ENCODE data around the gene GFRA1.
"Not testable (repeated sequence)": the region's sequence is repeated elsewhere in the genome, so short reads cannot be mapped to it uniquely, and the experiment has no call there.

GFRA1 gene

DNA sequence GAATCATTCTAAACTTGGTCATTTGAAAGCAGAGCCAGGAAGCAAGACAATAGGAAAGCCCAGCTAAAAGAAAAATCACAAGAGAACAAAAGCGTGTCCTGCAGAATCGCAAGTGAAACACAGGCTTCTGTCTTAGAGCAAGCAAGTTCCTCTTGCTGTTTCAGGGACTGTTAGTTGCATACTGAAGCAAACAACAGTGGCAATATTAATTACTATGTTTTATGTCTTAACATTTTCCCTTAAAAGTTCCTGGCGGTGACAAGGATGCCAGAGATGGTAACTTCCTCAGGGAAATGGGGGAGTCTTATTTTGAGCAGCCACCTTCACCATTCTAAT lies 217.1 kb downstream of the GFRA1 start:
- no peak for DNase-seq

GRCh38 chr10:116055252-116055916 lies 217.6 kb downstream of the GFRA1 start:
- no peak for DNase-seq

DNA sequence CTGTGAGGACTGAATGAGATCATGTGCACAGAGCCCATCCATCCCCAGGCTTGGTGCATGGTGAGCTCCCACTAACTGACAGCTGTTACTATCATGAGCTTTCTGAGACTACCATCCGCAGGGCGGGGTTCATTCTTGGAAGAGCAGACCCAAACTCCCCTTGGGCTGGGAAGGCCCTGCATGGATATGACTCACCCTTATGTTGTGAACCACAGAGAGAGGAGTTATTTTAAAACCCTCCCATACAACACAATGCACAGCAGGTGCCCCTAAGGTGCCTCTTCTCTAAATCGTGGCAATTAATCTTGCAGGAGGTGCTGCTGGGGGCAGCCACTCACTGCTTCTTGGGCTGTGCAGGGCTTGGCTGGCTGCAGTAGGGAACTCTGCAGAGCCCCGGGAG lies 219.1 kb downstream of the GFRA1 start:
- no peak for DNase-seq

DNA sequence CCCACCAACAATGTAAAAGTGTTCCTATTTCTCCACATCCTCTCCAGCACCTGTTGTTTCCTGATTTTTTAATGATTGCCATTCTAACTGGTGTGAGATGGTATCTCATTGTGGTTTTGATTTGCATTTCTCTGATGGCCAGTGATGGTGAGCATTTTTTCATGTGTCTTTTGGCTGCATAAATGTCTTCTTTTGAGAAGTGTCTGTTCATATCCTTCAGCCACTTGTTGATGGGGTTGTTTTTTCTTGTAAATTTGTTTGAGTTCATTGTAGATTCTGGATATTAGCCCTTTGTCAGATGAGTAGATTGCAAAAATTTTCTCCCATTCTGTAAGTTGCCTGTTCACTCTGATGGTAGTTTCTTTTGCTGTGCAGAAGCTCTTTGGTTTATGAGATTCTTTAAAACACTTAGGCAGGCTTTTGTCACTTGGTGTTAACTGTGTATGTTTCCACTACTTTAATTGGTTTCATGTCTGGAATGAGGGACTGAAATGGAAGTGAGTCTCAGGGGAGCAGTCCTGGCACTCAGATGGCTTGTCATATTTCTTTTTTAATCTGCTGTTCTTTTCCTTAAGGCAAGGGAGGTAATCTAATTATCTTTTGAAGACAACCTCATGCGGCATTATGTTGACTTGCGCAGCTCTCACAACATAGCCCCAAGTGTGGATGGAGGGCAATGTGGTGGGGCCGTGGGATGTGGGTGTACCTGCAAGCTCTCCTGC lies 219.8 kb downstream of the GFRA1 start:
- not testable (repeated sequence) for DNase-seq

DNA sequence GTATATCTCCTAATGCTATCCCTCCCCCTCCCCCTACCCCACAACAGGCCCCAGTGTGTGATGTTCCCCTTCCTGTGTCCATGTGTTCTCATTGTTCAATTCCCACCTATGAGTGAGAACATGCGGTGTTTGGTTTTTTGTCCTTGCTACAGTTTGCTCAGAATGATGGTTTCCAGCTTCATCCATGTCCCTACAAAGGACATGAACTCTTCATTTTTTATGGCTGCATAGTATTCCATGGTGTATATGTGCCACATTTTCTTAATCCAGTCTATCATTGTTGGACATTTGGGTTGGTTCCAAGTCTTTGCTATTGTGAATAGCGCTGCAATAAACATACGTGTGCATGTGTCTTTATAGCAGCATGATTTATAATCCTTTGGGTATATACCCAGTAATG lies 220.5 kb downstream of the GFRA1 start:
- DNase-seq: not testable (repeated sequence)

GRCh38 chr10:116049974-116050304 lies 223.1 kb downstream of the GFRA1 start:
- DNase-seq: no peak

- DNase-seq: no peak
Observed at GRCh38 chr10:116049158-116049973, 223.6 kb downstream of the GFRA1 start.

DNA sequence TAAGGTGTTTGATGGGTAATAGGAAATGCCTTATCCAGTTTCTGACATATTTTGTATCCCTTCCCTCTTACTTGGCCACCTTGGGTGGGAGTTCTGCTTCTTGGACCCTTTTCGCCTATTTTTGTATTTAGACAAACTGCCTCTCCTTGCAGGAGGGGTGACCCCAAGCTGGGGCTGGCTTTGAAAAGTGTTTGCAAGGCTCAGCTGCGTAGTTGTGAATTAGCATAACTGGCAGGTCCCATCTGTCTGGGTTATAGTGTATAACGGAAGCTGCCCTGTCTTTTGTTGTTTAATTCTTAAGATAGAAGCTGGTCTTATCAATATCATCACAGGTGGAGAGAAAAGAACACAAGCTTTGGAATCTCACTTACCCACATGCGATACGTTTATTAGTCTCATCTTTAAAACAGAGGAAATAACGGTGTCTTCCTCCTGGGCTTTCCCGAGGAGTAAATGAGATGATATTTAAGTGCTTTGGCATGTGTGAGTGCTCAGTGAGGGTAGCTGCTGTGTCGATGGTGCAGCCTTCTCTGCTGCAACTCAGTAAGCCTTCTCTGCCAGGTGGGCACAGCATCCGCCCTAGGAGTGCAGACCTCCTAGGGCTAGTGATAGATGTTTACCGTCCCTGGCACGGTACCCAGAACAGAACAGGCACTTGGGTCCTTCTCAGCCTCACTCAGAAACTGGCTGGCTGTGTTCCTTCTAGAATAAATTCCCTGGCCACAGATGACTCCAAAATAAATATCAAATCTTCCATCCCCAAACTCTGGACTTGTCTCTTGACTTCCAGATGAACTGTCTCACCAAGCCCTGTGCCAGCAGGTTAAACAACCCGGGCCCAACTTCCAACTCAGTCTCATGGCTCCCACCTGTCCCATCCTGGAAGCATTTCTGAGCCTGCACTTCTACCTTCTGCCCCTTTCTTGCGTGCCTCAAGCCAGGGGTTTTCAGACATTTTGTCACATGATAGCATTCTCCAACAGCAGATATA lies 227.3 kb downstream of the GFRA1 start:
- no peak for DNase-seq

DNA sequence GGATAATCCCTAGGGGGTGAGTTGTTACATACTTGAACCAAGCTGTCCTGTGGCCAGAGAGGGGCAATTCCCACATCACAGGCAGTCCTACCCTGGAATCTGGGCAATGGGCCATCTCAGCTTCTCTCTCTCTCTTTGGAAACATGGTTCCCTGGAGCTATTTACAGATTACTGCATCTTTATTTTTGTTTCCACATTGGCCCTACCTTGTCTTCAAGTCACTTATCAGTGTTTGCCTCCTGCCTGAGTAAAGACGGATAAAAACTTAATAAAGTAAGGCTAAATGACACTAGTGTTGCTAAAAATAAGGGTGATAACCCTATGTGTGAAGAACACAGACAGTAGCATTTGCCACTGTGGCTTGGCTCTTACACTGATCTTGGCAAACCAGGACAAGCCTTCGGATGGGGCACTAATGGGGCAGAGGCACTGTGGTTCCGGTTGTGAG lies 228.2 kb downstream of the GFRA1 start:
- DNase-seq: no peak

DNA sequence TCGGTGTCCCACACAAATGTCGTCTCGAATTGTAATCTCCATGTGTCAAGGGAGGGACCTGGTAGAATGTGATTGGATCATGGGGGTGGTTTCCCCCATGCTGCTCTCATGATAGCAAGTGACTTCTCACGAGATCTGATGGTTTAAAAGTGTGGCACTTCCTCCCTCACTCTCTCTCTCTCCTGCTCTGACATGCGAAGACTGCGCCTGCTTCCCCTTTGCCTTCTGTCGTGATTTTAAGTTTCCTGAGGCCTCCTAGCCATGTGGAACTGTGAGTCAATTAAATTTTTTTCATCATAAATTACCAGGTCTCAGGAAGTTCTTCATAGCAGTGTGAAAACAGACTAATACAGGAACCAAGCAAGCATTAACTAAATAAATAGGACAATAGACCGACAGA lies 229.1 kb downstream of the GFRA1 start:
- no peak for DNase-seq

GRCh38 chr10:116043304-116043703 lies 229.7 kb downstream of the GFRA1 start:
- DNase-seq: no peak

DNA sequence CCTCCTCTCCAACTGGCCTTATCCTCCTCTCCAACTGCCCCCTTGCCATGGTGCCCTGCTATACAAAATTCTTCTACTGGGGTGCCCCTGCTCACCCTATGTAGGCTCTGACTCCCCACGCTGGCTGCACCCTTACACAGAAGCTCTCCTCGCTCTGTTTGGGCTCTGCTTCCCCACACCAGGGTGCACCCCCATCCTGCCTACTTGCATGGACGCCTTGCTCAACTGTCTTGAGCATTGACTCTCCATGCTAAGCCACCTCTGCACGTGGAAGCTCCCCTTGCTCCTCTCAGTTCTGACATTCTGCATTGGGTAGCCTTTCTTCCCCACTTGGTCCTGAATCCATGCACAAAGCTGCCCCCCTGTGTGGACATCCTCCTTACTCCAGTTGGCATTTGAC lies 231.1 kb downstream of the GFRA1 start:
- DNase-seq: no peak

DNA sequence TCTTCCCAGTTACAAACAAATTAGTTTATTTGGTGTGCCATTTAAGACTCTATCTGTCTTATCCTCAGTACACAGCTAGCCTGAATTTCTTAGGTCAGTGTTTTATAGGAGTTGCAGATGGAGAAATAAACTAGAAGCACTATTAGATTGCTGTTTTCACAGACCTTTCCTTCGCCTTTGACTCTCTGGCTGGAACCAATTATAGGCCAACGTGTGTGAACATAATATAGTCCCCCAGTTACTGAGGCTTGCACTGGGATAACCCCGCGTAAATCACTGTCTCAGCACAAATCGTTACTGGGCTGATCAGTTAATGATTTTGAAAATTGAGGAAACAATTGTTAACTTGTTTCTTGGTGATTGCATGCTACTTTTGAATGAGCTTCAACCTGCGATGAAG lies 233.4 kb downstream of the GFRA1 start:
- no peak for DNase-seq

- DNase-seq: no peak
Observed at GRCh38 chr10:116038259-116038658, 234.7 kb downstream of the GFRA1 start.

DNA sequence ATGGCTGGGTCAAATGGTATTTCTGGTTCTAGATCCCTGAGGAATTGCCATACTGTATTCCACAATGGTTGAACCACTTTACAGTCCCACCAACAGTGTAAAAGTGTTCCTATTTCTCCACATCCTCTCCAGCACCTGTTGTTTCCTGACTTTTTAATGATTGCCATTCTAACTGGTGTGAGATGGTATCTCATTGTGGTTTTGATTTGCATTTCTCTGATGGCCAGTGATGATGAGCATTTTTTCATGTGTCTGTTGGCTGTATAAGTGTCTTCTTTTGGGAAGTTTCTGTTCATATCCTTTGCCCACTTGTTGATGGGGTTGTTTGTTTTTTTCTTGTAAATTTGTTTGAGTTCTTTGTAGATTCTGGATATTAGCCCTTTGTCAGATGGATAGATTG lies 237.6 kb downstream of the GFRA1 start:
- DNase-seq: not testable (repeated sequence)

GRCh38 chr10:116030576-116030975 lies 242.4 kb downstream of the GFRA1 start:
- DNase-seq: no peak

GRCh38 chr10:116029826-116030225 lies 243.2 kb downstream of the GFRA1 start:
- DNase-seq: no peak

DNA sequence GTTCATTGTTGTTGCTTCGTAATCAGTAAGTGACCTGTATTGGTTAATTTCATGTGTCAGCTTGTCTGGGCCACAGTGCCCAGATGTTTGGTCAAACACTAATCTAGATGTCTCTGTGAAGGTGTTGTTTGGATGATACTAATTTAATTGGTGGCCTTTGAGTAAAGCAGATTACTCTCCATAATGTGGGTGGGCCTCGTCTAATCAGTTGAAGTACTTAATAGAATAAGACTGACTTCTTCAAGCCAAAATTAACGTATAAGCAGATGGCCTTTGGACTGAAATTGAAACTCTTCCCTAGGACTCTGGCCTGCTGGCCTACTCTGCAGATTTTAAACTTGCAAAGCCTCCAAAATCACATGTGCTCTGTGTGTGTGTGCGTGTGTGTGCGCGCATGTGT lies 245.7 kb downstream of the GFRA1 start:
- DNase-seq: no peak

DNA sequence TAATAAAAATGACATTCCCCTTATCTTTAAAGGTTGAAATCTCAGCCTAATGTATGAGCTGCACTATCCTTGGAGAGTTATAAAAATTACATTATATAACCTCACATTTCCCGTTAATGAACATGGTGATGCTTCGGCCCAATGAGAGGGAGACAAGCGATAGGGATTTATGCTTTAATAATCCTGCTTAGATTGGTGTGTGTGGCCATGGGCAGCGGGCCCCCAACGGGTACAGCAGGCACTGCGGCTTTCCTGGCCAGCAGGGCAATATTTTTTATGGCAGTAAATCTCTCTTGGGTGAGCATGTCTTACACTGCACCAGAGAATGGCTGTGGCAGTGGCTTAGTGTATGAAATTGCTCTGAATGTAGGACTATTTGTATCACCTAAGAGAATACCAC lies 246.3 kb downstream of the GFRA1 start:
- DNase-seq: no peak

DNA sequence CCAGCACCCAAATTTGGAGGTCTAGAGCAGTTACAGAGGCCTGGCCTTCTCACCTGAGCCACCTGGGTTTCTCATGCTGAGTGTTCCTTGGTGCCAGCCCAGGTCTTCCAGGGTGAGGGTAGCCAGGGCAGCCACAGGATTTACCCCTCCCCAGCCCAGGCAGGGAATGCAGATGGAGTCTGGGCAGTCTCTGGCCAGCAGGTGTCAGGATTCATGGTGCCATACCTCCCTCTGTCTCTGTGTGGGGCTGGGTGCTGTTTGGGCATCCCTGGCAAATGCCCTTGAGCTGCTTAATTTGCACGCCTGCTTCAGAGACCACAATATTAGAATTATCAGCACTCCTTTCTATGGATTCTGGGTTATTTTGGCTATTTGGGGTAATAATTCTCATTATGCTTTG lies 246.7 kb downstream of the GFRA1 start:
- no peak for DNase-seq

- no peak for DNase-seq
Observed at GRCh38 chr10:116024271-116024878, 248.6 kb downstream of the GFRA1 start.

GRCh38 chr10:116017405-116017804 lies 255.6 kb downstream of the GFRA1 start:
- no peak for DNase-seq
